SW480 (cell line): ENCODE results near the gene MRM3.
"Not testable (repeated sequence)": the region's sequence is repeated elsewhere in the genome, so short reads cannot be mapped to it uniquely, and the experiment has no call there.

Source experiments
- DNase-seq: peaks from one replicate; pipeline ENCODE4 v3.0.0-alpha.2; 2016; ENCODE audit warnings: low spot score

MRM3 gene

DNA sequence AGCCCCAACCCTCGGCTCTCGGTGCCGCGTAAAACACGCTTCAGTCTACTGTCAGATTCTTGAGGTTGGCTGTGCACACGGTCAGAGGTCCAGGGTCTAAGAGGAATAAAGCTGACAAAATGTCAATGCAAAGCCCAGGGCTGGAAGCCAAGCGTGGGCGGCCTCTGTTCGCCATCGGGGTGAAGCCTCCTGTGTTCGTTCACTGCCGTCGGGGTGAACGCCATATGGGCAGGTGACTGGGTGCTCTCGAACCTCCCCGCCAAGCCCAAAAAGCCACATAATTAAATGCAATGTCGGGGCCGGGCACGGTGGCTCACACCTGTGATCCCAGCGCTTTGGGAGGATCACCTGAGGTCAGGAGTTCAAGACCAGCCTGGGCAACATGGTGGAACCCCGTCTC, 44.6 kb downstream of the MRM3 start:
- no peak for DNase-seq

DNA sequence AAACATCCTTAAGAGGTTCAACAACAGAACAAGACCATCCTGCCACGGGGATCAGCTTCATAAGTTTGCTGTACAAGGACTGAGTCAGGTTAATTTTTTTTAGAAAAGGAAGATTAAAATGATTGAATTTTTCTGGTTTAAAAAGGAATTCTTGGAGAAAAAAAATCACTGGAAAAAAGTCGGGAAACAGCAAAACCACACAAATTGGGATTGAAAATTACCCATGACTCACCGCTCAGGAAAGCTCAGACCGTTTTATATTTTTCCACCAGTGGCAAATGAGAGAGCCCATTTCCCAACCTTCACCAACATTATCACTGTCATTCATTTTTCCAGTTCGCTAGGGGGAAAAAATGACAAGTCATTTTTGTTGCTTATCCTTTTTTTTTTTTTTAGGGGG, 46.6 kb downstream of the MRM3 start:
- no peak for DNase-seq

GRCh38 chr17:829614-830013, 47.5 kb downstream of the MRM3 start:
- DNase-seq = not testable (repeated sequence)

GRCh38 chr17:830381-830780, 48.2 kb downstream of the MRM3 start:
- DNase-seq = no peak

DNA sequence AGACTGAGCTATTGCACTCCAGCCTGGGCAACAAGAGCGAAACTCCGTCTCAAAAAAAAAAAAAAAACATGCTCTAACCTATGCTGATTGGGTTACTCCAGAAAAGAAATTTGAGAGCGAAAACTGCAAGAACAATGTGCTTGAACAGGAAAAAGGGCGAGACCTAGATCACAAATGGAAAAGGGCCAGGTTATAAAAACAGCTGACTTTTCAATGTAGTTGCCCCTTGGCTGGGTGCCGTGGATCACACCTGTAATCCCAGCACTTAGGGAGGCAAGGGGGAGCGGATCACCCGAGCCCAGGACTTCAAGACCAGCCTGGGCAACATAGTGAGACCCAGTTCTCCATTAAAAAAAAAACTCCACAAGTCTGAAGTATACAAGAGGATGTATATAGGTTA, 48.8 kb downstream of the MRM3 start:
- no peak for DNase-seq

DNA sequence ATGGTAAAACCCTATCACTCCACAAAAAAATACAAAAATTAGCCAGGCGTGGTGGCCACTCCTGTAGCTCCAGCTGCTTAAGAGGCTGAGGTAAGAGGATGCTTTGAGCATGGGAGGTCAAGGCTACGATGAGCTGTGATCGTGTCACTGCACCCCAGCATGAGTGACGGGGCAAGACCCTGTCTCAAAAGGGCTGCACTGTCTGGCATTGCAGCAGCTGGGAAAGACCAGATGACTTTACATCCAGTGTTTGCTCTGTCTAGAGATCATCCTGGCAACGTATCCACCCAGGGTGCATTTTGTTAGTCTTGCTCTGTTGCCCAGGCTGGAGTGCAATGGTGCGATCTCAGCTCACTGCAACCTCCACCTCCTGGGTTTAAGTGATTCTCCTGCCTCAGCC, 52.0 kb downstream of the MRM3 start:
- DNase-seq = no peak

GRCh38 chr17:835263-835662, 53.1 kb downstream of the MRM3 start:
- DNase-seq = peak; percentile 82

- DNase-seq = not testable (repeated sequence)
Measured at GRCh38 chr17:835721-836120, 53.6 kb downstream of the MRM3 start.

DNA sequence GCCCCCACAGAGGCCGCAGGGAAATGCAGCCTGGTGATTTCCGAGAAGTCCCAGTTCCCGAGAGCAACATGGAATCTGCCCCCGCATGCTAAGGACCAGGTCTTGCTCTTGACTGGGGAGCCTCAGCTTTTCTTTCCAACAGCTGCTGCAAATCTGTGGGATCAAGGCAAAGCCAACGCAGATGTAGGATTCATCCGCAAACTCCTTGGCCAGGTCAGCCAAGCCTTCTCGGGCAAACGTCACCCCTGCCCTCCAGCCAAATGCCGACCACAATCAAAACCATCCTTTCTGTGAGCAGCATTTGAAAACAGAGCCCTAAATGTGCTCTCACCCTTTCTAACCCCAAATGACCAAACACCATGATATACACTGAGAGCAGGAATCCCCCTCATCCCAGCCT, 54.0 kb downstream of the MRM3 start:
- DNase-seq = no peak

GRCh38 chr17:838486-838885, 56.3 kb downstream of the MRM3 start:
- DNase-seq = no peak

DNA sequence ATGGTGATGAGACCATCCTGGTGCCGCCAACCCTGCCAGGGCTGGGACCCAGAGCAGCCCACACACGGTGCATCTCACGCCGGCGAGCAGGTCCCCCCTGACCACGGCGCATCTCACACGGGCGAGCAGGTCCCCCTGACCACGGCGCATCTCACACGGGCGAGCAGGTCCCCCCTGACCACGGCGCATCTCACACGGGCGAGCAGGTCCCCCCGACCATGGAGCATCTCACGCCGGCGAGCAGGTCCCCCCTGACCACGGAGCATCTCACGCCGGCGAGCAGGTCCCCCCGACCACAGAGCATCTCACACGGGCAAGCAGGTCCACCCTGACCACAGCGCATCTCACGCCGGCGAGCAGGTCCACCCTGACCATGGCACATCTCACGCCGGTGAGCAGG, 59.2 kb downstream of the MRM3 start:
- no peak for DNase-seq
